HL-60/S4 (cell line): ENCODE results near the gene ERO1A.

ENCODE experiments used
- in situ Hi-C: fragments of 300-500 bp; cut with MboI; formaldehyde crosslinking; loops from 2 replicates; pipeline ENCODE4 v1.14.3; 2022; ENCODE audit warnings: low sequenced_read_pairs

Gene ERO1A

GRCh38 chr14:52701223-52701622, 5.9 kb upstream of the ERO1A start:
- in situ Hi-C loops, result no loop called here

- in situ Hi-C loops, result no loop called here
Measured at GRCh38 chr14:52700701-52701172, 5.4 kb upstream of the ERO1A start.

GRCh38 chr14:52694761-52695480, 437 bp downstream of the ERO1A start:
- in situ Hi-C loops, result no loop called here

GRCh38 chr14:52693532-52693931, 1.8 kb downstream of the ERO1A start:
- in situ Hi-C loops, result no loop called here

GRCh38 chr14:52693036-52693435, 2.3 kb downstream of the ERO1A start:
- in situ Hi-C loops, result no loop called here

- in situ Hi-C loops, result no loop called here
Measured at GRCh38 chr14:52692248-52692962, 3.0 kb downstream of the ERO1A start.

GRCh38 chr14:52690983-52691760, 4.2 kb downstream of the ERO1A start:
- in situ Hi-C loops, result no loop called here

GRCh38 chr14:52686176-52686575, 9.2 kb downstream of the ERO1A start:
- in situ Hi-C loops, result no loop called here

- in situ Hi-C loops, result no loop called here
Measured at GRCh38 chr14:52683985-52684520, 11.3 kb downstream of the ERO1A start.

- in situ Hi-C loops, result no loop called here
Measured at GRCh38 chr14:52678591-52678990, 16.8 kb downstream of the ERO1A start.

- in situ Hi-C loops, result no loop called here
Measured at GRCh38 chr14:52663850-52664249, 31.5 kb downstream of the ERO1A start.

GRCh38 chr14:52661314-52661713, 34.0 kb downstream of the ERO1A start:
- in situ Hi-C loops, result no loop called here

- in situ Hi-C loops, result no loop called here
Measured at GRCh38 chr14:52660832-52661231, 34.5 kb downstream of the ERO1A start.

- in situ Hi-C loops, result no loop called here
Measured at GRCh38 chr14:52660325-52660724, 35.0 kb downstream of the ERO1A start.

- in situ Hi-C loops, result no loop called here
Measured at GRCh38 chr14:52656905-52657304, 38.5 kb downstream of the ERO1A start.

- in situ Hi-C loops, result no loop called here
Measured at GRCh38 chr14:52650774-52651173, 44.6 kb downstream of the ERO1A start.

GRCh38 chr14:52649511-52649910, 45.8 kb downstream of the ERO1A start:
- in situ Hi-C loops, result no loop called here

GRCh38 chr14:52641745-52642144, 53.6 kb downstream of the ERO1A start:
- in situ Hi-C loops, result no loop called here

GRCh38 chr14:52640137-52640536, 55.2 kb downstream of the ERO1A start:
- in situ Hi-C loops, result no loop called here

- in situ Hi-C loops, result no loop called here
Measured at GRCh38 chr14:52619687-52620086, 75.7 kb downstream of the ERO1A start.

GRCh38 chr14:52618602-52619001, 76.8 kb downstream of the ERO1A start:
- in situ Hi-C loops, result no loop called here
